Esophagus muscularis mucosa (tissue), 4 donors: ENCODE data around the gene ZBTB37.

ENCODE experiments used
- EP300 ChIP-seq: sonication (generic); formaldehyde crosslinking; IDR thresholded peaks from one replicate; pipeline ENCODE4 v1.6.1; 2017; ENCODE audit warnings: antibody characterized with exemption
- POLR2A ChIP-seq: fragments of 450-650 bp; IDR thresholded peaks from one replicate; pipeline ENCODE4 v1.6.1; 2017; ENCODE audit warnings: antibody characterized with exemption, moderate library complexity, mild to moderate bottlenecking, low read depth
- POLR2AphosphoS5 ChIP-seq, 2 donors: sonication (generic); formaldehyde crosslinking; IDR thresholded peaks; one replicate each; pipeline ENCODE4 v1.6.1; 2017; ENCODE audit warnings: antibody characterized with exemption in 2 of 2
- TF ChIP-seq, protein P1 (sequence below), 3 experiments: fragments of 200-600 bp in 2 of 3; fragments of 450-650 bp in 1 of 3; sonication (generic) in 2 of 3; IDR thresholded peaks; one replicate each; pipeline ENCODE4 v1.5.1; 2017 to 2019; ENCODE audit warnings: antibody characterized with exemption in 3 of 3, mild to moderate bottlenecking in 2 of 3, moderate library complexity in 1 of 3

DNA sequence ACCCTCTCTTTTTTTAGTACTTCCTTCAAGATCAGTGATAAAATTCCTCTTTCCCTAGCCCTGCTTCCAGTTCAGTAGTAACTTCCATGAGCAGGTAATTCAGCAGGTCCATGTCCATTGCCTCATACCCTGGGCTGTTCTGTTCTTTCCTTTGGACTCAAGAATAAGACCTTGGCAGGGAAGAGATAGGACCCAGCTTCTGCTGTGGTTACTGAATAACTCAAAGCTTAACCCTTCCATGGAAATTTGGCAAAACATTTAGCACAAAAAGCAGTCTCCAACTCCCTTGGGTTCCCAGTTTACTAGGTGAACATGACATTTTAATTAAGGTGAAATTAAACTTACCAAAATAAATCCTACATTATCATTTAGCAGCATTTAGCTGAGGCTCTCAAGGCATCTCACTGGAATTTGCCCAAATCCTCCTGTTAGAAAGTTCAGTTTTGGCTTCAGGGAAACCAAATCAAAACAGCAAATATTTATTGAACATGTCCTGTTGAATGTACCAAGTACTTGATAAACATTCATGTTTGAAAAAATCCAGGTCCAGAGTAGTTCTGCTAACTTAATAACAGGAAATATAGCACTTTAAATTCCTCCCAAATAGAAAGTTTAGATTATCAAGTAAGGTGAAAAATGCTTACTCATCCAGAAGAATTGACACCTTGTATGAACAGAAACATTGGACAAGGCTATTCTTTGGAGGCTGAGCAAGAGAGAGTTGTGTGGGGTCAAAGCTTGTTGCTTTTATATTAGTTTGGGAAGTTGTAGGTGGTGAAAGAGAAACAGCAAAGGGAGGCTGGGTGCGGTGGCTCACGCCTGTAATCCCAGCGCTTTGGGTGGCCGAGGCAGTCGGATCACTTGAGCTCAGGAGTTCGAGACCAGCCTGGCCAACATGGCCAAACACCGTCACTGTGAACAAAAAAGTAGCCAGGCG lies 57.4 kb downstream of the ZBTB37 start:
- TF ChIP-seq, protein P1, sequence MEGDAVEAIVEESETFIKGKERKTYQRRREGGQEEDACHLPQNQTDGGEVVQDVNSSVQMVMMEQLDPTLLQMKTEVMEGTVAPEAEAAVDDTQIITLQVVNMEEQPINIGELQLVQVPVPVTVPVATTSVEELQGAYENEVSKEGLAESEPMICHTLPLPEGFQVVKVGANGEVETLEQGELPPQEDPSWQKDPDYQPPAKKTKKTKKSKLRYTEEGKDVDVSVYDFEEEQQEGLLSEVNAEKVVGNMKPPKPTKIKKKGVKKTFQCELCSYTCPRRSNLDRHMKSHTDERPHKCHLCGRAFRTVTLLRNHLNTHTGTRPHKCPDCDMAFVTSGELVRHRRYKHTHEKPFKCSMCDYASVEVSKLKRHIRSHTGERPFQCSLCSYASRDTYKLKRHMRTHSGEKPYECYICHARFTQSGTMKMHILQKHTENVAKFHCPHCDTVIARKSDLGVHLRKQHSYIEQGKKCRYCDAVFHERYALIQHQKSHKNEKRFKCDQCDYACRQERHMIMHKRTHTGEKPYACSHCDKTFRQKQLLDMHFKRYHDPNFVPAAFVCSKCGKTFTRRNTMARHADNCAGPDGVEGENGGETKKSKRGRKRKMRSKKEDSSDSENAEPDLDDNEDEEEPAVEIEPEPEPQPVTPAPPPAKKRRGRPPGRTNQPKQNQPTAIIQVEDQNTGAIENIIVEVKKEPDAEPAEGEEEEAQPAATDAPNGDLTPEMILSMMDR (IDR thresholded peaks at IDR 0.05) = no peak
- TF ChIP-seq POLR2A = no peak
- TF ChIP-seq EP300 = no peak
- TF ChIP-seq POLR2AphosphoS5 (IDR thresholded peaks at IDR 0.05) = no peak
